Activated CD4-positive, alpha-beta T cell treated with anti-CD3 and anti-CD28 coated beads, Interleukin-2, amount 50 U/mL, for 24 hours (primary cell): Measurements from ENCODE around the gene CHMP6.

ENCODE experiments used
- DNase-seq, 2 donors: peaks; one replicate each; pipeline ENCODE4 v3.0.0-alpha.2; 2020; ENCODE audit warnings: low read depth in 1 of 2, low spot score in 1 of 2

The CHMP6 gene

GRCh38 chr17:81042606-81043005 is 51.0 kb downstream of the CHMP6 start:
- DNase-seq, result no peak

- DNase-seq, result no peak
These were observed 51.7 kb downstream of the CHMP6 start for GRCh38 chr17:81043319-81043724.

- no peak for DNase-seq
These were observed 52.2 kb downstream of the CHMP6 start for GRCh38 chr17:81043725-81044427.

- DNase-seq, result no peak
These were observed 52.8 kb downstream of the CHMP6 start for GRCh38 chr17:81044428-81044763.

- DNase-seq, result no peak
These were observed 53.3 kb downstream of the CHMP6 start for GRCh38 chr17:81044764-81045589.

- no peak for DNase-seq
These were observed 54.0 kb downstream of the CHMP6 start for GRCh38 chr17:81045590-81046095.

- no peak for DNase-seq
These were observed 54.6 kb downstream of the CHMP6 start for GRCh38 chr17:81046132-81046769.

DNA sequence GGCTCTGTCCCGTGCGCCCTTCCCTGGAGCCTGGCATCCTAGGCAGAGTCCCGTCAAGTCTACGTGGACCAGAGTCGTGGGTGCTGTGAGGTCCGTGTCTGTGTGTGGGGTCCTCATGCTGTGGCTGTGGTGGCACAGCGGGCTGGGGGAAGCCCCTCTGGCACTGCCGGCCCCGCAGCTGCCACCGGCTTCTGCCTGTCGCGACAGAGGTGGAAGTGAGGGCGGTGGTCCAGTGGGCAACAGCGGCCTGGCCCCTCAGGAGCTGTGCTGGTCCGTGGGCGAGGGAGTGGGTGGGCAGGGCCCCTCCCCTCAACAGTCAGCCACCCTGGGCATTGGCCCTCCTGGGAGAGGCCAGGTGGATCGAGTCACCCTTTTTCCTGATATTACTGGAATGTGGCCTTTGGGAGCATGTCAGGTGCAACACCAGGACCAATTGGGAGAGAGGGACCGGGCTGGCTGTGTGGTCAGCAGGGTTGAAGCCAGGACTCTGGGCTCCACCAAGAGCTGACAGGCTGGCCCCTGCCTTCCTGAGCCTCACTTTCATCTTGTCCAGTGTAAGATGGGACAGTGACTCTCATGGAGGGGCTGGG is 55.2 kb downstream of the CHMP6 start:
- DNase-seq, result no peak

- DNase-seq, result no peak
These were observed 57.3 kb downstream of the CHMP6 start for GRCh38 chr17:81048827-81049371.

DNA sequence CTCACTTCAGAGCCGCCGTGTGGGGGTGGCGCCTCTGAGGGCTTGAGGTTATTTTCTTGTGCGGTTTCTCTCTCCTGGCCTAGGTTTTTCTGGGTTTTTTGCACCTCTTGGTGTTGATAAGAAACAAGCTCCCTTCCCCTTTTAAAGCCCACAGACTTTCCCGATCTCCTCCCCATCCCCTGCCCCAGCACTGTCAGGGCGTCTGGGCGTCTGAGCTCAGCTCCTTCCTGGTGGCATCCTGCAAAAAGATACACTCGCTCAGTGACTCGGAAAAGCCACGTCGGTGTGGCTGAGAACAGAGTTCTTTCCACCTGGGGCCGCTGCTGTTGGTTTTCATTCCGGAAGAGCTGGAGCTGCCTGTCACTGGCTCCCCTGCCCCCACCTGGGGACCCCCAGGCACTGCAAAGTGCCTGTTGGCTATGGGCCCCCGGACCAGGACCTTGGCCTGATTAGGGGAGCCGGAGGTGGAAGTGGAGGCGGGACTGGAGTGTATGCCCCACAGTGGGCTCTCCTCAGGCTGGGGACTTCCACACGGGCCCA is 57.8 kb downstream of the CHMP6 start:
- no peak for DNase-seq
